ENCODE measurements around the gene BSG.

BSG gene

GRCh38 chr19:540867-541637, 31.3 kb upstream of the BSG start:
- DNase-seq (ENCODE audit: low read depth): no peak

GRCh38 chr19:541699-542098, 30.7 kb upstream of the BSG start:
- no peak for DNase-seq (ENCODE audit: low read depth)

DNA sequence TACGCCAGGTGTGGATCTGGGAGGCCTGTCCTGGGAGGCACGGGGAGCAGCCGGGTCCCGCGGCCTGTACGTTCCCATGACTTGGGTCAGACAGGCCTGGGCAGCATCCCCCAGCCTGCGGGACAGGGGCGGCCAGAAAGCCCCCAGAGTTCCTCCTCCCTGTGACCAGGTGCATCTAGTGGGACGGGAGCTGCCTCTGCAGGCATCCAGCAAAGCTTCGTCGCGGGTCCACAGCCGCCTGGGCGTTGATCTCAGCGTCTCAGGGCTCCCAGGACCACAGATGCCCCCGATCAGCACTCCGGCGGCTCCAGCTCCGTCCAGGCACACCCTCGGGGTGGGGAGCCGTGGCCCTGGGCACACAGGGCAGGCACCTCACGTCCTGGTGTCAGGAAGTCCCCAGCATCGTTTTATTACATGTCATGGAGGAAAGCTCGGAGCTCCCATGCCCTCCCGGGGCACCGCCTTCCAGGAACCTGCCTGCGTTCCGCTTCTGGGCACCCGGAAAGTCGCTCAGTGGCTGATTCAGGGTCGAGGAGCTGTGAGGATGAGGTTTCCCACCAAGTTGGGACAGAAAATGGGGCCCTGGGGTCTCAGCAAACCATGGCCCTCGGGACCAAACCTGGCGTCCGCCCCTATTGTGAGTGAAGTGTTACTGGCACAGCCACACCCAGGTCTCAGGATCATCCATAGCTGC, 30.1 kb upstream of the BSG start:
- no peak for DNase-seq (ENCODE audit: low read depth)

- DNase-seq (ENCODE audit: low read depth): no peak
Observed at GRCh38 chr19:543910-544608, 28.3 kb upstream of the BSG start, which contains the start of gene GZMM. GZMM (plus strand) TSS chr19:544053; CDS start chr19:544072, 19 bp downstream.

DNA sequence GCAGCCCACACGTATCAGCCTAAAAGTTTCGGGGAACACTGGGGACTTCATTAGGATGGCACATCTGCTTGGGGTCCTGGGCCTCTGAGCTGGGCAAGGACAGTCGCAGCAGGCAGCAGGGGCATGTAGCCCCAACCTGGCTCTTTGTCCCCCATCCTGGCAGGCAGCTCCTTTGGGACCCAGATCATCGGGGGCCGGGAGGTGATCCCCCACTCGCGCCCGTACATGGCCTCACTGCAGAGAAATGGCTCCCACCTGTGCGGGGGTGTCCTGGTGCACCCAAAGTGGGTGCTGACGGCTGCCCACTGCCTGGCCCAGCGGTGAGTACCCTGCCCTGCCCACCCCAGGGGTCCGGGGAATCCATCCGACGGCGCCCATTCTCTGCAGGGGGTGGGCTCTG, 25.3 kb upstream of the BSG start:
- no peak for DNase-seq (ENCODE audit: low read depth)

DNA sequence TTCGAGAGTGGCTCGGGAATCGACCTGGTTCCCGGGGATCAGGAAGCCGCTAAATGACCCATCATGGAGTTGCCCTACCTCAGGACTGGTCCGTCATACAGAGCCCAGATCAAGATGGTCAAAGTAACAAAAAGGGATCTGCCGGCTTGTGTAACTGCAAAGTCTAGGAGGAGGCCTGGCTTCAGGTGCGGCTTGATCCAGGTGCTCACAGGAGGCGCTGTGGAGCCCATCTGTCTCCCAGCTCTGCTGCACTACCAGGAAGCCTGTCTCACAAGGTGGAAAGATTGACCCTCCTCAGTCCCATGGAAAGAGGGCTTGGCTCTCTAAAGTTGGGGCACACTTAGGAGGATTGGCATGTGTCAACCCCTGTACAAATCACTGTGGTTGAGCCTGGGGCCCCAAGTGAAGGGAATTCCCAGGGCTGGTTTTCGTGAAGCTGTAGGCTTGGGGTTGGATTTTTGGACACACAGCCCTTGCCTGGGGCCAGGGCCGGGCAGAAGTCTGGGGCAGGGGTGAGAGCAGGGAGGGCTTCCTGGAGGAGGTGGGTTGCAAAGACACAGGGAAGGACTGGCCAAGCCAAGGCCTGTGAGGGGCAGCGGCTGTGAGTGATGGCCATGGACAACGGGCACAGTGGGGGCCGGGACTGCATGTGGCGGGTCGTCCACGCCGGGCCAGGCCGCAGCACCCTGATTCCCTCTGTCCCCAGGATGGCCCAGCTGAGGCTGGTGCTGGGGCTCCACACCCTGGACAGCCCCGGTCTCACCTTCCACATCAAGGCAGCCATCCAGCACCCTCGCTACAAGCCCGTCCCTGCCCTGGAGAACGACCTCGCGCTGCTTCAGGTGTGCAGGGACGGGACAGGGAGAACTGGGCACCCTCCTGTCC, 24.3 kb upstream of the BSG start:
- DNase-seq (ENCODE audit: low read depth): no peak

GRCh38 chr19:548886-549830, 23.2 kb upstream of the BSG start:
- DNase-seq (ENCODE audit: low read depth): no peak

- DNase-seq (ENCODE audit: low read depth): no peak
Observed at GRCh38 chr19:554817-555216, 17.6 kb upstream of the BSG start.

DNA sequence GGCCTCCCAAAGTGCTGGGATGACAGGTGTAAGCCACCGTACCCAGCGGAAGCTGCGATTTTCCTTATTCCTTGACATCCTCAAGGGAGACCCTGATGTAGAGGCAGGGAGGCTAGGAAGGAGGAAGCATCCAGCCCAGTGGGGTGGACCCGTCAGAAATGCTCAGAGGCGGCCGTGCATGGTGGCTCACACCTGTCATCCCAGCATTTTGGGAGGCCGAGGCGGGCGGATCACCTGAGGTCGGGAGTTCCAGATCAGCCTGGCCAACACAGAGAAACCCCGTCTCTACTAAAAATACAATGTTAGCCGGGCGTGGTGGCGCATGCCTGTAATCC, 17.0 kb upstream of the BSG start:
- no peak for DNase-seq (ENCODE audit: low read depth)

GRCh38 chr19:556611-557382, 15.6 kb upstream of the BSG start:
- no peak for DNase-seq (ENCODE audit: low read depth)

- no peak for DNase-seq (ENCODE audit: low read depth)
Observed at GRCh38 chr19:558770-559439, 13.5 kb upstream of the BSG start.

DNA sequence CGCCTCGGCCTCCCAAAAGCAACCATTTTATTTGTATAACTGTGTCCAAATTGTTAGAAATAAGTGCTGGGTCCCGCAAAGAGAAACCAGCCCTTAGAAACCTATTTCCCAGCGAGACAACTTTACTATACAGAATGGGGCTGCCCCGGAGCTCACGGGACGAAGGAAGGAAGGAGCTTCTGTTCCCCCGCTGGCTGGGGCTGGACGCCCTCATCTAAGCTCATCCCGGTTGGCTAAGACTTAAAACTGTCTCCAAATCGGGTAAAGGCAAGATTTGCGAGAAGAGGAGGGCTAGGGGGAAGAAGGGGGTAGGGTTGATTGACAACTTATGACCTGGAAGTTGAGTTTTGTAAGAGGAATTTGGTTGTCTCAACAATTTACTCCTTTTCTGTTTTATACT, 12.3 kb upstream of the BSG start:
- no peak for DNase-seq (ENCODE audit: low read depth)

DNA sequence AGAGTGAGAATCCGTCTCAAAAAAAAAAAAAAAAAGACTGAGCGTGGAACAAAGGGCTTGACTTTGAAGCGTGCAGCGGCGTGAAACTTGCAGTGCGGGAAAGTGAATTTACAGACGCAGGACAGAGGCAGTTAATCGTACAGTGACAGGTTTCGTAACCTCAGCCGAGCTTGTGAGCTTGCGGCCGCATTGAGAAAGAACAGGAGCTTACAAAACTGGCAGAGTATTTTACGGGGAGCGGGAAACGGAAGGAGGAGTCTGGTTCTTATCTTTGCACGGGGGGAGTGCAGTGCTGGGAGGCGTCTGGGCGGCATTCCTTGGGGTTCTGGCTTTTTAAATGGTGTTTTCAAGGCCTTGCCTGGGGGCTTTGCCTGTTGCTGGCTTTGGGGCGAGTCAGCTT, 6.0 kb upstream of the BSG start:
- DNase-seq (ENCODE audit: low read depth): no peak

GRCh38 chr19:566844-567243, 5.6 kb upstream of the BSG start:
- no peak for DNase-seq (ENCODE audit: low read depth)

- no peak for DNase-seq (ENCODE audit: low read depth)
Observed at GRCh38 chr19:567296-567900, 5.0 kb upstream of the BSG start.

DNA sequence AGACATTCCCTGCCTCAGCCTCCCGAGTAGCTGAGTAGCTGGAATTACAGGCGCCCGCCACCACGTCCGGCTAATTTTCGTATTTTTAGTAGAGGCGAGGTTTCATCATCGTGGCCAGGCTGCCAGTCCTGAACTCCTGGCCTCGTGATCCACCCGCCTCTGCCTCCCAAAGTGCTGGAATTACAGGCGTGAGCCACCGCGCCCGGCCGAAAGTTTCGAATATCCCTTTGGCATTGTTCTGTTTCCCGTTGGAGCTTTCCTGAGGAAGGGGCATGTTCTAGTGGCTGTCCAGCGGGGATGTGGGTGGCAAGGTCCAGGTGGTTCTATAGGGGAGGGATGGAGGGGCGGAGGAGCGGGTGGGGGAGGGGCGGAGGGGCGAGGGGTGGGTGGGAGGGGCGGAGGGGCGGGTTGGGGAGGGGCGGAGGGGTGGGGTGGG, 2.1 kb upstream of the BSG start:
- DNase-seq (ENCODE audit: low read depth): no peak

DNA sequence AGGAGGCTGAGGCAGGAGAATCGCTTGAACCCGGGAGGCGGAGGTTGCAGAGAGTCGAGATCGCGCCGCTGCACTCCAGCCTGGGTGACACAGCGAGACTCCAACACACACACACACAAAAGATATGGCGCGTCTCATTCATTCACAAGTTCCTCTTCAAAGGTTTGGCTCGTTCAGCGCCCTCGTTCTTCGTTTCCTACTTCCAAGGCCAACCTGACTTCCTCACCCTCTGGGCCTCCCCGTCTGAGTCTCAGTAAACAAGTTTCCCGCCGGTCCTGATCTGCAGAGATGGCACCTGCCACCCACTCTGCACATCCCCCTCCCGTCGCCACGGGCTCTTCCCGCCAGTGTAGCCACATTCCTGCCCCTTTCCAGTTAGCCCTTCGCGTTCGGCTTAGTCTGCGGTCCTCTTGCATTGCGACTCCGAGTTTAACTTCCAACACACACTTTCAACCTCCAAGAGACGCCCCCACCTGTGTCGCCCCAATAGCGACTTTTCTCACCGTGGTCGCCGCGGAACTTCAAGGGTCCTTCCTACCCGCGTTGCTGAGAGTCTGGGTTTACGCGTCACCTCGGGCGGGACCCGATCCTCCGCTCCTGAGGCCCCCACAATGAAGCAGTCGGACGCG, 1.3 kb upstream of the BSG start:
- no peak for DNase-seq (ENCODE audit: low read depth)

GRCh38 chr19:571566-571974, 826 bp upstream of the BSG start:
- DNase-seq (ENCODE audit: low read depth): no peak
